GM19463 (cell line): ENCODE data around the gene ECI1.

Experiments used
- ATAC-seq: cut with Tn5 transposase; IDR thresholded peaks from one replicate; pipeline ENCODE4 v1.9.1; 2021; ENCODE audit warnings: mild to moderate bottlenecking, moderate library complexity; ENCODE audit not compliant: unreplicated experiment

ECI1 gene

GRCh38 chr16:2197765-2198164 is 53.6 kb downstream of the ECI1 start:
- ATAC-seq = no peak

- ATAC-seq = no peak
Observed at GRCh38 chr16:2196981-2197511, 54.3 kb downstream of the ECI1 start.

- ATAC-seq = no peak
Observed at GRCh38 chr16:2196162-2196980, 55.0 kb downstream of the ECI1 start, which contains the start of gene CASKIN1. Gene CASKIN1 (minus strand): TSS chr16:2196605. CDS start chr16:2196432, 173 bp downstream.

GRCh38 chr16:2195322-2196161 is 55.8 kb downstream of the ECI1 start:
- ATAC-seq = no peak

GRCh38 chr16:2194852-2195321 is 56.5 kb downstream of the ECI1 start:
- ATAC-seq = no peak

GRCh38 chr16:2194166-2194834 is 57.1 kb downstream of the ECI1 start:
- no peak for ATAC-seq

- no peak for ATAC-seq
Observed at GRCh38 chr16:2191446-2191706, 60.0 kb downstream of the ECI1 start.

GRCh38 chr16:2190659-2191445 is 60.5 kb downstream of the ECI1 start:
- no peak for ATAC-seq

GRCh38 chr16:2190002-2190658 is 61.3 kb downstream of the ECI1 start:
- no peak for ATAC-seq
